Stimulated activated CD4-positive, alpha-beta T cell treated with anti-CD3 and anti-CD28 coated beads, Interleukin-4, amount 100 ng/mL, for 4 hours (primary cell): ENCODE data around the gene PPP1R8.
A peak's percentile ranks its signal among the peaks of the same experiment; 100 is the strongest.
"Not testable (repeated sequence)": the region's sequence is repeated elsewhere in the genome, so short reads cannot be mapped to it uniquely, and the experiment has no call there.

Source experiments
- DNase-seq, 2 experiments: peaks; one replicate each; pipeline ENCODE4 v3.0.0-alpha.2; 2020

The PPP1R8 gene

GRCh38 chr1:27830621-27831440, at the start of gene PPP1R8:
PPP1R8 (plus strand) TSS chr1:27830782; CDS start chr1:27830836, 54 bp downstream.
- peak; percentile 83 to 92 for DNase-seq

GRCh38 chr1:27782950-27783349, 47.6 kb upstream of the PPP1R8 start:
- no peak for DNase-seq

GRCh38 chr1:27784700-27785099, 45.9 kb upstream of the PPP1R8 start:
- DNase-seq, result no peak

- no peak for DNase-seq
Observed at GRCh38 chr1:27785781-27786455, 44.7 kb upstream of the PPP1R8 start.

GRCh38 chr1:27787895-27788294, 42.7 kb upstream of the PPP1R8 start:
- no peak for DNase-seq

- DNase-seq, result no peak
Observed at GRCh38 chr1:27789540-27790041, 41.0 kb upstream of the PPP1R8 start.

- DNase-seq, result not testable (repeated sequence)
Observed at GRCh38 chr1:27790270-27790669, 40.3 kb upstream of the PPP1R8 start.

GRCh38 chr1:27795601-27796000, 35.0 kb upstream of the PPP1R8 start:
- DNase-seq, result no peak

GRCh38 chr1:27804791-27805190, 25.8 kb upstream of the PPP1R8 start:
- no peak for DNase-seq

- no peak for DNase-seq
Observed at GRCh38 chr1:27806758-27807157, 23.8 kb upstream of the PPP1R8 start.

GRCh38 chr1:27807385-27807784, 23.2 kb upstream of the PPP1R8 start:
- DNase-seq, result no peak

- DNase-seq, result not testable (repeated sequence)
Observed at GRCh38 chr1:27808131-27808530, 22.5 kb upstream of the PPP1R8 start.

- DNase-seq, result no peak
Observed at GRCh38 chr1:27809883-27810282, 20.7 kb upstream of the PPP1R8 start.

GRCh38 chr1:27811741-27812500, 18.7 kb upstream of the PPP1R8 start:
- DNase-seq, result no peak

- no peak for DNase-seq
Observed at GRCh38 chr1:27816921-27817630, 13.5 kb upstream of the PPP1R8 start.

- no peak for DNase-seq
Observed at GRCh38 chr1:27821761-27822315, 8.7 kb upstream of the PPP1R8 start.

- DNase-seq, result no peak
Observed at GRCh38 chr1:27823784-27824183, 6.8 kb upstream of the PPP1R8 start.

GRCh38 chr1:27824411-27824810, 6.2 kb upstream of the PPP1R8 start:
- DNase-seq, result no peak

GRCh38 chr1:27829339-27829960, 1.1 kb upstream of the PPP1R8 start:
- not testable (repeated sequence) for DNase-seq

GRCh38 chr1:27831568-27832410, 1.2 kb downstream of the PPP1R8 start:
- no peak for DNase-seq

- DNase-seq, result no peak
Observed at GRCh38 chr1:27832762-27833161, 2.2 kb downstream of the PPP1R8 start.
